Small intestine (tissue), 7 donors: ENCODE data around the gene OXSR1. TPM values are rescaled to one million over a fixed set of nuclear protein-coding genes. Genes with fewer than 3 reads are reported as not detected.
"Not testable (repeated sequence)": the region's sequence is repeated elsewhere in the genome, so short reads cannot be mapped to it uniquely, and the experiment has no call there.

Experiments used
- DNase-seq, 2 donors: peaks; one replicate each; pipeline versions ENCODE4 v3.0.0 to v3.0.0-alpha.2; 2013
- FAIRE-seq: peaks from 2 replicates; lab custom pipeline; 2012; peaks lifted over from hg19 to GRCh38; lab: Jason Lieb, UNC
- H3K27ac ChIP-seq, 3 donors: one replicate each; pipeline ENCODE4 v1.5.1; 2013; ENCODE audit warnings: low read length in 2 of 3, mild to moderate bottlenecking in 2 of 3, control low read depth in 1 of 3, inconsistent platforms in 1 of 3, low read depth in 1 of 3, moderate library complexity in 1 of 3
- H3K27me3 ChIP-seq, 3 donors: one replicate each; pipeline ENCODE4 v1.6.1; 2013; ENCODE audit warnings: low read length in 3 of 3, inconsistent platforms in 1 of 3; ENCODE audit not compliant: control insufficient read depth in 3 of 3, insufficient read depth in 3 of 3
- H3K36me3 ChIP-seq, 3 donors: one replicate each; pipeline ENCODE4 v1.6.1; 2013; ENCODE audit warnings: low read length in 3 of 3, inconsistent platforms in 1 of 3, low read depth in 1 of 3, mild to moderate bottlenecking in 1 of 3, moderate library complexity in 1 of 3; ENCODE audit not compliant: control insufficient read depth in 3 of 3, insufficient read depth in 2 of 3
- H3K4me1 ChIP-seq, 3 donors: one replicate each; pipeline ENCODE4 v1.6.1; 2013; ENCODE audit warnings: low read length in 2 of 3, inconsistent platforms in 1 of 3, low read depth in 1 of 3, mild to moderate bottlenecking in 1 of 3, moderate library complexity in 1 of 3; ENCODE audit not compliant: control insufficient read depth in 3 of 3, insufficient read depth in 2 of 3
- H3K4me3 ChIP-seq, 3 donors: one replicate each; pipeline ENCODE4 v1.5.1; 2013; ENCODE audit warnings: low read length in 3 of 3, control low read depth in 1 of 3, inconsistent platforms in 1 of 3, low read depth in 1 of 3, mild to moderate bottlenecking in 1 of 3, moderate library complexity in 1 of 3
- H3K9me3 ChIP-seq, 2 donors: one replicate each; pipeline ENCODE4 v1.6.1; 2013; ENCODE audit warnings: low read depth in 1 of 2, low read length in 1 of 2; ENCODE audit not compliant: control insufficient read depth in 2 of 2, insufficient read depth in 1 of 2
- WGBS, 3 donors: extraction: QIAGEN DNeasy Blood & Tissue Kit; methylation state at CpG; one replicate each; pipeline ENCODE4 v1.1.7; 2013; 5-methylcytosine and 5-hydroxymethylcytosine counted together
- polyA plus RNA-seq, 4 donors: library from polyadenylated mRNA; stranded (reverse) in 3 of 4; unstranded in 1 of 4; fragments of 200-250 nt in 3 of 4; fragments of 120-200 nt in 1 of 4; gene quantifications; one replicate each; pipeline versions ENCODE4 v1.2.1 to v1.2.3, GENCODE V29; 2013
- donor health status: healthy with polysubstance abuse.
- donor health status: control.
- donor health status: control.
- donor health status: Bipolar disorder and iron deficiency.
- donor health status: healthy.

The OXSR1 gene
- polyA plus RNA-seq, 4 donors, result 15.3 to 30.5 (median 19.8) TPM

DNA sequence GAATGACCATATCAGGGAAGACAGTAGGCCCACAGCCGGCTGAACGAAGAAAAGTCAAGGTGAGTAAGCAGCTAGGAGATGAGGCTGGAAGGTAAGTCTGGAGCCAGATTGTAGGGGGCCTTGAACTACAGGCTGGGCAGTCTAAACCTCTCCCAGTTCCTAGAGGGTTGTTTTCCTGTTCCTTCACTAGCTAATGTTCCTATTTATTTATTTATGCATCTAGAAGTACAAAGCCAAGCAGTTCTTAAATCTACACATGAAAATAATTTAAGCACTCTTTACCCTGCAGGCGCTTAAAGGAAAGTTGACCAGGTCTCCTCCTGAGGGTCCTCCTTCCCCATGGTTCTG, 32.2 kb upstream of the OXSR1 start:
- no peak for FAIRE-seq
- Histone ChIP-seq H3K4me1 (peaks cover 9 to 76% (median 19%) of the 10 kb centered on the region in 3 donors), H3K4me3 (no peak overlapping the region), H3K27ac (peak overlapping the region; percentile 15 to 83 (median 56)), H3K9me3 (no peaks in the 10 kb centered on the region), H3K27me3 (no peaks in the 10 kb centered on the region), H3K36me3 (peaks cover 2 to 58% (median 9%) of the 10 kb centered on the region in 3 donors)
- DNase-seq, result no peak
- WGBS, 3 donors, result 35 to 76% (median 52%) methylated on average over 3 of the region's 3 CpGs

- no peaks in the 10 kb centered on the region for H3K9me3 ChIP-seq
- 36 to 75% (median 49%) methylated on average over 10 of the region's 10 CpGs for WGBS, 3 donors
- H3K4me1 ChIP-seq, result peaks cover 9 to 75% (median 18%) of the 10 kb centered on the region in 3 donors
- no peak overlapping the region for H3K4me3 ChIP-seq
- no peak for FAIRE-seq
- H3K27ac ChIP-seq, result peak overlapping the region; percentile 55 to 83 (median 72)
- H3K27me3 ChIP-seq, result no peaks in the 10 kb centered on the region
- DNase-seq, result peak; percentile 90 to 96
- peaks cover 0 to 54% (median 7%) of the 10 kb centered on the region in 3 donors for H3K36me3 ChIP-seq
Measured at GRCh38 chr3:38133557-38134405, 31.6 kb upstream of the OXSR1 start.

DNA sequence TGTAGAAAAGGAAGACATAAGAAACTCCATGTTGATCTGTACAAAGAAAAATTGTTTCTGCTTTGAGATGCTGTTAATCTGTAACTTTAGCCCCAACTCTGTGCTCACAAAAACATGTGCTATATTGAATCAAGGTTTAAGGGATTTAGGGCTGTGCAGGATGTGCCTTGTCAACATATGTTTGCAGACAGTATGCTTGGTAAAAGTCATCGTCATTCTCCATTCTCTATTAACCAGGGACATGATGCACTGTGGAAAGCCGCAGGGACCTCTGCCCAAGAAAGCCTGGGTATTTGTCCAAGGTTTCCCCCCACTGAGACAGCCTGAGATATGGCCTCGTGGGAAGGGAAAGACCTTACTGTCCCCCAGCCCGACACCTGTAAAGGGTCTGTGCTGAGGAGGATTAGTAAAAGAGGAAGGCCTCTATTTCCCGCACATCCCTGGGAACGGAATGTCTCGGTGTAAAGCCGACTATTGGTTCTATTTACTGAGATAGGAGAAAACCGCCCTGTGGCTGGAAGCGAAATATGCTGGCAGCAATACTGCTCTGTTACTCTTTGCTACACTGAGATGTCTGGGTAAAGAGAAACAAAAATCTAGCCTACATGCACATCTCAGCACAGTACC, 30.7 kb upstream of the OXSR1 start:
- peak overlapping the region in 1 of 3 donors; percentile 84 for H3K4me3 ChIP-seq
- not testable (repeated sequence) for FAIRE-seq, H3K27me3 ChIP-seq, DNase-seq, H3K9me3 ChIP-seq
- peaks cover 11 to 72% (median 12%) of the 10 kb centered on the region in 3 donors for H3K4me1 ChIP-seq
- 69 to 84% (median 70%) methylated on average over 10 of the region's 10 CpGs for WGBS, 3 donors
- H3K36me3 ChIP-seq, result peaks cover 0 to 45% (median 7%) of the 10 kb centered on the region in 3 donors
- peak overlapping the region in 2 of 3 donors; percentile 72 to 83 for H3K27ac ChIP-seq

GRCh38 chr3:38135621-38136277, 29.6 kb upstream of the OXSR1 start:
- H3K36me3 ChIP-seq, result peaks cover 0 to 47% (median 7%) of the 10 kb centered on the region in 3 donors
- not testable (repeated sequence) for H3K27me3 ChIP-seq, FAIRE-seq, H3K9me3 ChIP-seq, DNase-seq
- H3K4me1 ChIP-seq, result peaks cover 7 to 68% (median 16%) of the 10 kb centered on the region in 3 donors
- H3K27ac ChIP-seq, result peak overlapping the region; percentile 71 to 86 (median 83)
- 33 to 48% (median 35%) methylated on average over 10 of the region's 10 CpGs for WGBS, 3 donors
- H3K4me3 ChIP-seq, result peak overlapping the region; percentile 84 to 85 (median 85)

GRCh38 chr3:38136393-38136776, 29.0 kb upstream of the OXSR1 start:
- no peaks in the 10 kb centered on the region for H3K27me3 ChIP-seq
- peak overlapping the region; percentile 71 to 86 (median 83) for H3K27ac ChIP-seq
- FAIRE-seq (no peak), DNase-seq (peak in 1 of 2 donors; percentile 62)
- peaks cover 6 to 62% (median 16%) of the 10 kb centered on the region in 3 donors for H3K4me1 ChIP-seq
- H3K4me3 ChIP-seq, result peak overlapping the region; percentile 84 to 85 (median 85)
- no peaks in the 10 kb centered on the region for H3K9me3 ChIP-seq
- H3K36me3 ChIP-seq, result peaks cover 0 to 47% (median 5%) of the 10 kb centered on the region in 3 donors
- WGBS, 3 donors, result 0 to 1% (median 0%) methylated on average over 20 of the region's 20 CpGs

DNA sequence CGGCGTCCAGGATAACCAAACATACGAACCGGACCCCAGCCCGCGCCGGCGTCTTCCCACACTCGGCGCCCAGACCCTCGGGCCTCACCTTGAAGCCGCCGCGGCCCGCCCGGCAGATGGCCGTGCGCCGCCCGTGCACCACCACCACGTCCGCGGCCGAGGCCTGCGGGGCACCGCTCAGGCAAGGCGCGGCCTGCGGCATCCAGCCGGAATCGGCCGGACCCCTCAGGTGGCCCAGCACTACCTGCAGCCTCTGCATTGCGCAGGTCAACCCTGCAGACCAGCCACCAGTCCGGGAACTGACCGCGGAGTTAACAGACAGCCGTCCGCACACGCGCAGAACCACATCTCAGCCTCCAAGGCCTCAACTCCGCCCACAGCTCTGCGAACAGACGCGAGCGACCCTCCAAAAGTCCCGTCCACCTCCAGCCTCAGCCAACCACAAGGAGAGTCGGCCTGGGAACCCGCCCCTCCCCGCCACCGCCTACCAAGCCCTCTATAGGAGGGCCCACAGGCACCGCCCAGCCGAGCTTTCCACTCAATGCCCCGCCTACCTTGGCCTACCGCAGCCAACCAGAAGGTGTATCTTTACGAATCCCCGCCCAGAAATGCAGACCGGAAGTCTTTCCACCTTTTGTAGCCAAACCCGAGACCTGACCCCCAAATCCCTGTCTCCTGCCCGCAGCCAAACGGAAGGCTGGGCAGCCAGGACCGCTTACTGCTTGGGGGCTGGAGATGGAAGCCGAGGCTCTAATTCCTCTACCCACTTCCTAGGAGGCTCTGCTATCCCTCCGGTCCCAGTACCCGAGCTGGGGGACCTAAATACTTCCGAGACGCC, 28.3 kb upstream of the OXSR1 start, which contains the start of gene ACAA1:
ACAA1 (minus strand) TSS at position 351 of the 838 bp plus-strand sequence; CDS start at position 259, 92 bp downstream.
- H3K4me1 ChIP-seq, result peaks cover 6 to 56% (median 16%) of the 10 kb centered on the region in 3 donors
- DNase-seq (peak; percentile 99 to 100), FAIRE-seq (no peak)
- peak within 1 kb of the TSS; percentile 84 to 98 (median 98) for H3K27ac ChIP-seq
- no peaks in the 10 kb centered on the region for H3K9me3 ChIP-seq
- whole genome bisulfite sequencing, 3 donors, result 0% methylated on average over 54 to 66 of the region's 66 CpGs
- H3K36me3 ChIP-seq, result peaks cover 0 to 47% (median 7%) of the 10 kb centered on the region in 3 donors
- H3K27me3 ChIP-seq, result no peaks in the 10 kb centered on the region
- peak within 1 kb of the TSS; percentile 85 to 86 (median 85) for H3K4me3 ChIP-seq

- Histone ChIP-seq H3K27me3 (no peaks in the 10 kb centered on the region), H3K4me3 (peak overlapping the region; percentile 84 to 86 (median 85)), H3K4me1 (peaks cover 2 to 48% (median 16%) of the 10 kb centered on the region in 3 donors), H3K27ac (peak overlapping the region; percentile 84 to 98 (median 98)), H3K9me3 (no peaks in the 10 kb centered on the region), H3K36me3 (peaks cover 0 to 41% (median 4%) of the 10 kb centered on the region in 3 donors)
- DNase-seq (peak in 1 of 2 donors; percentile 45), FAIRE-seq (no peak)
- 5 to 12% (median 8%) methylated on average over 22 of the region's 22 CpGs for WGBS, 3 donors
Measured at GRCh38 chr3:38137615-38138348, 27.6 kb upstream of the OXSR1 start.
